ENCODE measurements around the gene MLIP.
A peak's percentile ranks its signal among the peaks of the same experiment; 100 is the strongest.

MLIP gene

DNA sequence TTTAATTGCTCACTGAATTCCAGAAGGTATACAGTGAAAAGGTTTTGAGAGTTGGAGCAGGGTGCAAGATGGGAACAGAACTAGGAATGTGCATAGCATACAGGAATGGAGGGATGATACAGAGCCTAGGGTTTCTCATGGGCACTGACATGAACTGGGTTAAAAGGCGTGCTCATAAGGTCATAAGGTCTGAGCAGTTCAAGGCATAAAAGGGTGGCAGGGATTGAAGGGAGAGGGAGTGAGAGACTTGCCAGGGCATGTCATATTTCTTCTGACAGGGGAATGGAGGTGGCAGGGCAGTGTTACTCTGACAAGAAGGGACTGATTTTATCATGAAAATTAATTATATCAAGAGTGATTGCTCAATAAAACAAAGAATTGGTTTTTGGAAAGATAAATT lies 4.7 kb downstream of the MLIP start:
- DNase-seq (ENCODE audit: low read depth): no peak
- H3K4me3 ChIP-seq (ENCODE audit: low read depth, low read length): no peak overlapping the region
- TF ChIP-seq, protein P1, sequence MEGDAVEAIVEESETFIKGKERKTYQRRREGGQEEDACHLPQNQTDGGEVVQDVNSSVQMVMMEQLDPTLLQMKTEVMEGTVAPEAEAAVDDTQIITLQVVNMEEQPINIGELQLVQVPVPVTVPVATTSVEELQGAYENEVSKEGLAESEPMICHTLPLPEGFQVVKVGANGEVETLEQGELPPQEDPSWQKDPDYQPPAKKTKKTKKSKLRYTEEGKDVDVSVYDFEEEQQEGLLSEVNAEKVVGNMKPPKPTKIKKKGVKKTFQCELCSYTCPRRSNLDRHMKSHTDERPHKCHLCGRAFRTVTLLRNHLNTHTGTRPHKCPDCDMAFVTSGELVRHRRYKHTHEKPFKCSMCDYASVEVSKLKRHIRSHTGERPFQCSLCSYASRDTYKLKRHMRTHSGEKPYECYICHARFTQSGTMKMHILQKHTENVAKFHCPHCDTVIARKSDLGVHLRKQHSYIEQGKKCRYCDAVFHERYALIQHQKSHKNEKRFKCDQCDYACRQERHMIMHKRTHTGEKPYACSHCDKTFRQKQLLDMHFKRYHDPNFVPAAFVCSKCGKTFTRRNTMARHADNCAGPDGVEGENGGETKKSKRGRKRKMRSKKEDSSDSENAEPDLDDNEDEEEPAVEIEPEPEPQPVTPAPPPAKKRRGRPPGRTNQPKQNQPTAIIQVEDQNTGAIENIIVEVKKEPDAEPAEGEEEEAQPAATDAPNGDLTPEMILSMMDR (conservative IDR thresholded peaks at IDR 0.05; ENCODE audit: low read depth, low read length): no peak

DNA sequence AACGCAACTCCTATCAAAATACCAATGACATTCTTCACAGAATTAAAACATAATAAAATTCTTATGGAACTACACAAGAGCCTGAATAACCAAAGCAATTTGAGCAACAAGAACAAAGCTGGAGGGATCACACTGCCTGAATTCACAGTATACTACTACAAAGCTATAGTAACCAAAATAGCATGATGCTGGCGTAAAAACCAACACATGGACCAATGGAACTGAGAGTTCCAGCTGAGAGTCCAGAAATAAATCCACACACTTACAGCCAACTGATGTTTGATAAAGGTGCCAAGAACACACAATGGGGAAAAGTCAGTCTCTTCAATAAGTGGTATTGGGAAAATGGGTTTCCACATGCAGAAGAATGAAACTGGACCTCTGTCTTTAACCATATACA lies 6.9 kb downstream of the MLIP start:
- TF ChIP-seq, protein P1 (conservative IDR thresholded peaks at IDR 0.05; ENCODE audit: low read depth, low read length): no peak
- no peak overlapping the region for H3K4me3 ChIP-seq (ENCODE audit: low read depth, low read length)
- DNase-seq (ENCODE audit: low read depth): no peak

DNA sequence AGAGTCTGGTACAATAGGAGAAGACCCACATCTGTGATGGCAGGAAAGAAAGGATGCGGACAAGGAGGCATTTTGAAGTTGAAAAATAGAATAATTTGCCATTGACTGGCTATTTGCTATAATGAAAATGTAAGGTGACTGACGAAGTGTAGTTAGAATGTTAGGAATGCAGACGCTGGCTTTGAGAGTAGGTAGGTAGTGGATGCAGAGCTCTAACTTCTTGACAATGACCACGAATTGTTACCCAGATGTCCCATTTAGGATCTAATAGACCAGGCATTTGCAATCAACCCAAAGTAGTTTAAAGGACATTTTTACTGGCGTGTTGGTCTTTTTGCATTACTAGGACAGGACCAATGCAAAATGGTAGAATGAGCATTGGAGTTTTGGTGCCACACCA lies 14.2 kb downstream of the MLIP start:
- TF ChIP-seq, protein P1 (conservative IDR thresholded peaks at IDR 0.05; ENCODE audit: low read depth, low read length): no peak
- no peak overlapping the region for H3K4me3 ChIP-seq (ENCODE audit: low read depth, low read length)
- DNase-seq (ENCODE audit: low read depth): no peak

DNA sequence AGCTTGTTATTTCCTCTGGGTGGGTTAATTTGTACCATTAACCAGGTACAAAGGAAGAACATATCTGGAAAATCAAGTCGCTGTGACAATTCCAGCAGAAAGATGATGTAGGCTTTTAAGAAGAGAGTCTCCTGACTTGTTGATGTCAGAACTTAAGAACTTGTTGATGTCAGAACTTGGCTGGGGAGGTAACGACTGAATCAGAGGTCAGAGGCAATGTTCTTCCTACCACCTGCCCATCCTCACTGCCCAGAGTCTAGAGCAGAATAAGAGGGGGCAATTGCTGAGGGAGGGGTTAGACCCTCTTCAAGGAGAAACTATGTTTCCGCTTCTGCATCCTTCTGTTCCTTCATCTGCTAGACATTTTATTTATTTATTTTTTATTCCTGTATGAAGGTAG lies 18.9 kb downstream of the MLIP start:
- no peak overlapping the region for H3K4me3 ChIP-seq (ENCODE audit: low read depth, low read length)
- peak; percentile 13 for DNase-seq (ENCODE audit: low read depth)
- TF ChIP-seq, protein P1 (conservative IDR thresholded peaks at IDR 0.05; ENCODE audit: low read depth, low read length): no peak

DNA sequence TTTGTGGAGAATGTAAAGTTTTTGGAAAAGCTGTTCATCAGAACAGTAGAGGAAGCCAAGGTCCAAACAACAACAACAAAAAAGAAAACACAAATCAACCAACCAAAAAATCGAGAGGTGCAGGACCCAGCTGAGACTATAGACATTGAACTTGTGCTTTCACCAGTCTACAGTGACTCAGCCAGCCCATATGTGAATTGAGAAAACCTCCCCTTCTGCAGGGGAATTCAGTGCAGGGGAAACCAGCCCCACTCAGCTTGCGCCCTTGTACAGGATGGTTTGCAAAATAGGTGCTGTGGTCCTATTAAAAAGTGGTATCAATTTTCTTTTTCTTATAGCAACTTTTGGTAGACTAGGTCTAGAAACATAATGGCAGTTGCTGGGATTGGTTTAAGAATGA lies 21.3 kb downstream of the MLIP start:
- TF ChIP-seq, protein P1 (conservative IDR thresholded peaks at IDR 0.05; ENCODE audit: low read depth, low read length): no peak
- H3K4me3 ChIP-seq (ENCODE audit: low read depth, low read length): no peak overlapping the region
- no peak for DNase-seq (ENCODE audit: low read depth)

DNA sequence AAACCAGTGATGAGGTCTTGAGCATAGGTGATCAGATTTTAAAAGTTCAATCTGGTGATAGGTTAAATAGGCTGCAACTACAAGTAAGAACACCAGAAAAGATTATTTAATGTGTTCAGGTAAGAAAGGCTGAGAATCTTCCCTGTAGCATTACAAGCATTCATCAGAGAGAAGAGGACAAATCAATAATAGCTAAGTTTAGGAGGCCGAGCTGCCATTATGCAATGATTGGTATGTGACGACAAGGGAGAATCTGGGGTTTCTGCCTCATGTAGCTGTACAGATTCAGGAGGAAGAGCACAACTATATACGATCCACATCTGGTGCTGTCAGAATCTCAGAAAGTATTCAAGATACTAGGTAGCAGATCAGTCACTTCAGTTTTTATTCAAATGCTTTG lies 21.9 kb downstream of the MLIP start:
- DNase-seq (ENCODE audit: low read depth): peak; percentile 10
- H3K4me3 ChIP-seq (ENCODE audit: low read depth, low read length): no peak overlapping the region
- TF ChIP-seq, protein P1 (conservative IDR thresholded peaks at IDR 0.05; ENCODE audit: low read depth, low read length): no peak

DNA sequence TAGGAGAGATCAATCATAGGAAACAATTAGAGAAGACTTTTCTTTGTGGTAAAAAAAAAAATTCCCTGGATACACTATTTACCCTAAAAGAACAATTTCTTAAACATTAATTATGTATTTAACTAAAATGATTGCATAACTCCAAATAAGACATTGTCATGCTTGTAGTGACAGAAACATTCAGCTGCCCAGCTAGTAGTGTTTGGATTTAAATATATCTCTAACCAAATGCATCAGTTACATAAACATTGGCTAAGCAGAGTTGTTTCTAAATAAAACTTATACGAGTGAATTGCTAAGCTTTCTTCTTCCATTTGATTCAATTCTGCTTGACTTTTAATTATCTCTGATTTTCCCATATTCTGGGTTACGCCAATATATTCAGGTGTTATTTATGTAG lies 23.7 kb downstream of the MLIP start:
- TF ChIP-seq, protein P1 (conservative IDR thresholded peaks at IDR 0.05; ENCODE audit: low read depth, low read length): no peak
- peak; percentile 15 for DNase-seq (ENCODE audit: low read depth)
- no peak overlapping the region for H3K4me3 ChIP-seq (ENCODE audit: low read depth, low read length)
